ENCODE results near the gene ERI3. TPM values are rescaled to one million over a fixed set of nuclear protein-coding genes. Genes with fewer than 3 reads are reported as not detected.

Gene ERI3
- total and polyA plus RNA-seq, 10 of the 15 experiments (the other 5 are each of a cell fraction or from before 2014, with no cell fraction given) = 20.6 to 90.4 (median 41.2) TPM

DNA sequence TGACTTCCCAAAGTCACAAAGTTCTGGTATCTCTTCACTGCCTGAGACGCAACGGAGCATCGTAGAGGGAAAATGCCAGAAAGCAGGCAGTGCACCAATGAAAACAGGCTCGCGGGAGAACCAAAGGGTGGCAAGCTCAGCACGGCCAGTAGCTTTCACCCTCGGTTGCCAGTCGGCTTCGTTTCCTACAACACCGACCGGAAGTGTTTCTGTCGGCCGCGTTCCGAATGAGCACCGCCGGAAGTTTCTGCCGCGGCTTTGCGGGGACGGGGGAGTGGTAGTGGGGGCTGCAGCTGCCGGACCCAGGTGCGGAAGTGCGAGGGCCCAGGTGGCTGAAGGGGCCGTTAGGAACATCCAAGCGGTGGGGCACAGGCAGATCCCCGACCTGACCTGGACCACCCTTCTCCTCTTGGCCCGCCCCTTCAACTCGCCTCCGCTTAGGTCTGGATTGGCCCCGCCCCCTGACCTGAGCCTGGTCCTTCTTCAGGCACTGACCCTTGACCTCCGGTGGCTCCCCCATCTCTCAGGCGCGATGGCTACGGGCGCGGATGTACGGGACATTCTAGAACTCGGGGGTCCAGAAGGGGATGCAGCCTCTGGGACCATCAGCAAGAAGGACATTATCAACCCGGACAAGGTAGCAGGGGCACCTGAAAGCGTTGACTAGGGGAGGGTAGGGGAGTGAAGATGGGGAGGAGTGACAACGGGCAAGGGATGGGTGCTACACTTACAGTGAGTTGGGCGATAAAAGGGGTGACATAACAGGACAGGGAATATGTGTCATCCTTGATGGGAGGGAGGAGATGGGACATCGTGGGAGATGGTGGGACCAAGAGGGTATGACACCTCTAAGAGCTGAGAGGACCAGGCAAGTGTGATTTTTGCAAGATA, 141.6 kb downstream of the ERI3 start, which contains the start of gene DMAP1 (continued):
- TF ChIP-seq, protein P1, sequence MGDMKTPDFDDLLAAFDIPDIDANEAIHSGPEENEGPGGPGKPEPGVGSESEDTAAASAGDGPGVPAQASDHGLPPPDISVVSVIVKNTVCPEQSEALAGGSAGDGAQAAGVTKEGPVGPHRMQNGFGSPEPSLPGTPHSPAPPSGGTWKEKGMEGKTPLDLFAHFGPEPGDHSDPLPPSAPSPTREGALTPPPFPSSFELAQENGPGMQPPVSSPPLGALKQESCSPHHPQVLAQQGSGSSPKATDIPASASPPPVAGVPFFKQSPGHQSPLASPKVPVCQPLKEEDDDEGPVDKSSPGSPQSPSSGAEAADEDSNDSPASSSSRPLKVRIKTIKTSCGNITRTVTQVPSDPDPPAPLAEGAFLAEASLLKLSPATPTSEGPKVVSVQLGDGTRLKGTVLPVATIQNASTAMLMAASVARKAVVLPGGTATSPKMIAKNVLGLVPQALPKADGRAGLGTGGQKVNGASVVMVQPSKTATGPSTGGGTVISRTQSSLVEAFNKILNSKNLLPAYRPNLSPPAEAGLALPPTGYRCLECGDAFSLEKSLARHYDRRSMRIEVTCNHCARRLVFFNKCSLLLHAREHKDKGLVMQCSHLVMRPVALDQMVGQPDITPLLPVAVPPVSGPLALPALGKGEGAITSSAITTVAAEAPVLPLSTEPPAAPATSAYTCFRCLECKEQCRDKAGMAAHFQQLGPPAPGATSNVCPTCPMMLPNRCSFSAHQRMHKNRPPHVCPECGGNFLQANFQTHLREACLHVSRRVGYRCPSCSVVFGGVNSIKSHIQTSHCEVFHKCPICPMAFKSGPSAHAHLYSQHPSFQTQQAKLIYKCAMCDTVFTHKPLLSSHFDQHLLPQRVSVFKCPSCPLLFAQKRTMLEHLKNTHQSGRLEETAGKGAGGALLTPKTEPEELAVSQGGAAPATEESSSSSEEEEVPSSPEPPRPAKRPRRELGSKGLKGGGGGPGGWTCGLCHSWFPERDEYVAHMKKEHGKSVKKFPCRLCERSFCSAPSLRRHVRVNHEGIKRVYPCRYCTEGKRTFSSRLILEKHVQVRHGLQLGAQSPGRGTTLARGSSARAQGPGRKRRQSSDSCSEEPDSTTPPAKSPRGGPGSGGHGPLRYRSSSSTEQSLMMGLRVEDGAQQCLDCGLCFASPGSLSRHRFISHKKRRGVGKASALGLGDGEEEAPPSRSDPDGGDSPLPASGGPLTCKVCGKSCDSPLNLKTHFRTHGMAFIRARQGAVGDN (IDR thresholded peaks at IDR 0.05) = peak; percentile 36; the same call in 1 of the 2 replicates
- TF ChIP-seq ZZZ3 (IDR thresholded peaks at IDR 0.05; ENCODE audit: control insufficient read depth, insufficient read length, low read depth) (peak; percentile 94), ZBED1 (IDR thresholded peaks at IDR 0.05; ENCODE audit: borderline replicate concordance) (no peak), STAT1 (conservative IDR thresholded peaks at IDR 0.05) (peak; percentile 92; the same call in 1 of the 2 replicates), IKZF2 (IDR thresholded peaks at IDR 0.05) (peak; percentile 59 to 77; a peak in 3 of 4 replicates), TCF3 (IDR thresholded peaks at IDR 0.05; ENCODE audit: borderline replicate concordance, insufficient read depth, low read depth, low read length) (peak; percentile 83), TAF1 (IDR thresholded peaks at IDR 0.05; ENCODE audit: borderline replicate concordance, low read depth, low read length) (peak; percentile 93), WRNIP1 (IDR thresholded peaks at IDR 0.05; ENCODE audit: borderline replicate concordance, low read depth, low read length) (peak; percentile 98), EED (IDR thresholded peaks at IDR 0.05; ENCODE audit: low read depth) (0 out of 2 replicates have a peak, but pooled peaks have one; percentile 35), CREM (IDR thresholded peaks at IDR 0.05; ENCODE audit: low read depth) (peak; percentile 83), RELA (IDR thresholded peaks at IDR 0.05; ENCODE audit: borderline replicate concordance, partially characterized antibody) (peak; percentile 95), BRCA1 (IDR thresholded peaks at IDR 0.05; ENCODE audit: low read depth, low read length) (no peak), CBX3 (IDR thresholded peaks at IDR 0.05; ENCODE audit: borderline replicate concordance, low read depth) (no peak), NRF1 (conservative IDR thresholded peaks at IDR 0.05; ENCODE audit: low read depth, low read length) (no peak; the same call in 1 of the 2 replicates), CBX5 (IDR thresholded peaks at IDR 0.05; ENCODE audit: low read depth) (peak; percentile 95), TBL1XR1 (IDR thresholded peaks at IDR 0.05; ENCODE audit: low read depth, low read length) (peak; percentile 91), ZNF384 (IDR thresholded peaks at IDR 0.05; ENCODE audit: borderline replicate concordance, low read depth, low read length) (no peak), RFX5 (IDR thresholded peaks at IDR 0.05; ENCODE audit: low read depth, low read length) (0 out of 2 replicates have a peak, but pooled peaks have one; percentile 11), SMAD5 (IDR thresholded peaks at IDR 0.05; ENCODE audit: low read depth) (peak; percentile 57; the same call in 1 of the 2 replicates)
- TF ChIP-seq, protein P2, sequence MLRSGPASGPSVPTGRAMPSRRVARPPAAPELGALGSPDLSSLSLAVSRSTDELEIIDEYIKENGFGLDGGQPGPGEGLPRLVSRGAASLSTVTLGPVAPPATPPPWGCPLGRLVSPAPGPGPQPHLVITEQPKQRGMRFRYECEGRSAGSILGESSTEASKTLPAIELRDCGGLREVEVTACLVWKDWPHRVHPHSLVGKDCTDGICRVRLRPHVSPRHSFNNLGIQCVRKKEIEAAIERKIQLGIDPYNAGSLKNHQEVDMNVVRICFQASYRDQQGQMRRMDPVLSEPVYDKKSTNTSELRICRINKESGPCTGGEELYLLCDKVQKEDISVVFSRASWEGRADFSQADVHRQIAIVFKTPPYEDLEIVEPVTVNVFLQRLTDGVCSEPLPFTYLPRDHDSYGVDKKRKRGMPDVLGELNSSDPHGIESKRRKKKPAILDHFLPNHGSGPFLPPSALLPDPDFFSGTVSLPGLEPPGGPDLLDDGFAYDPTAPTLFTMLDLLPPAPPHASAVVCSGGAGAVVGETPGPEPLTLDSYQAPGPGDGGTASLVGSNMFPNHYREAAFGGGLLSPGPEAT (IDR thresholded peaks at IDR 0.05; ENCODE audit: low read depth) = peak; percentile 93
- TF ChIP-seq, protein P3, sequence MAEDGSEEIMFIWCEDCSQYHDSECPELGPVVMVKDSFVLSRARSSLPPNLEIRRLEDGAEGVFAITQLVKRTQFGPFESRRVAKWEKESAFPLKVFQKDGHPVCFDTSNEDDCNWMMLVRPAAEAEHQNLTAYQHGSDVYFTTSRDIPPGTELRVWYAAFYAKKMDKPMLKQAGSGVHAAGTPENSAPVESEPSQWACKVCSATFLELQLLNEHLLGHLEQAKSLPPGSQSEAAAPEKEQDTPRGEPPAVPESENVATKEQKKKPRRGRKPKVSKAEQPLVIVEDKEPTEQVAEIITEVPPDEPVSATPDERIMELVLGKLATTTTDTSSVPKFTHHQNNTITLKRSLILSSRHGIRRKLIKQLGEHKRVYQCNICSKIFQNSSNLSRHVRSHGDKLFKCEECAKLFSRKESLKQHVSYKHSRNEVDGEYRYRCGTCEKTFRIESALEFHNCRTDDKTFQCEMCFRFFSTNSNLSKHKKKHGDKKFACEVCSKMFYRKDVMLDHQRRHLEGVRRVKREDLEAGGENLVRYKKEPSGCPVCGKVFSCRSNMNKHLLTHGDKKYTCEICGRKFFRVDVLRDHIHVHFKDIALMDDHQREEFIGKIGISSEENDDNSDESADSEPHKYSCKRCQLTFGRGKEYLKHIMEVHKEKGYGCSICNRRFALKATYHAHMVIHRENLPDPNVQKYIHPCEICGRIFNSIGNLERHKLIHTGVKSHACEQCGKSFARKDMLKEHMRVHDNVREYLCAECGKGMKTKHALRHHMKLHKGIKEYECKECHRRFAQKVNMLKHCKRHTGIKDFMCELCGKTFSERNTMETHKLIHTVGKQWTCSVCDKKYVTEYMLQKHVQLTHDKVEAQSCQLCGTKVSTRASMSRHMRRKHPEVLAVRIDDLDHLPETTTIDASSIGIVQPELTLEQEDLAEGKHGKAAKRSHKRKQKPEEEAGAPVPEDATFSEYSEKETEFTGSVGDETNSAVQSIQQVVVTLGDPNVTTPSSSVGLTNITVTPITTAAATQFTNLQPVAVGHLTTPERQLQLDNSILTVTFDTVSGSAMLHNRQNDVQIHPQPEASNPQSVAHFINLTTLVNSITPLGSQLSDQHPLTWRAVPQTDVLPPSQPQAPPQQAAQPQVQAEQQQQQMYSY (CRISPR knock-in tag; IDR thresholded peaks at IDR 0.05) = no peak

Measured in GM12878 (cell line).